Panc1 (cell line): Measurements from ENCODE around the gene TPBGL. TPM values are rescaled to one million over a fixed set of nuclear protein-coding genes. Genes with fewer than 3 reads are reported as not detected.

Experiments
- ATAC-seq: fragments of 200-7000 bp; cut with Tn5 transposase; 2 replicates; pipeline ENCODE4 v1.9.1; 2020; ENCODE audit warnings: mild to moderate bottlenecking, moderate library complexity
- BruUV-seq: library from RNA; stranded (reverse); fragments of 400-500 nt; replicated peaks from 2 replicates; lab custom pipeline; 2021; lab: Mats Ljungman, UMichigan
- CTCF ChIA-PET: fragments of 300-600 bp; sonication (Branson Sonifier 250); formaldehyde crosslinking; loops from one replicate; lab custom pipeline; 2022; ENCODE audit warnings: antibody characterized with exemption; lab: Charles Lee
- POLR2A ChIA-PET: fragments of 300-600 bp; sonication (Branson Sonifier 250); formaldehyde crosslinking; loops from one replicate; lab custom pipeline; 2022; ENCODE audit warnings: antibody characterized with exemption; lab: Charles Lee
- DNase-seq: peaks from one replicate; pipeline ENCODE4 v3.0.0-alpha.2; 2010; ENCODE audit warnings: low read depth, low spot score
- H3K27ac ChIP-seq: 2 replicates; pipeline ENCODE4 v1.5.1; 2011; ENCODE audit warnings: mild to moderate bottlenecking, low read length, inconsistent platforms
- H3K27me3 ChIP-seq: fragments of 200-500 bp; sonication (Bioruptor generic); 2 replicates; pipeline ENCODE4 v1.6.0; 2014; ENCODE audit warnings: low read length, inconsistent platforms; ENCODE audit not compliant: control insufficient read depth, insufficient read depth
- H3K36me3 ChIP-seq: fragments of 200-500 bp; sonication (Bioruptor generic); 2 replicates; pipeline ENCODE4 v1.5.1; 2014; ENCODE audit warnings: inconsistent platforms, mild to moderate bottlenecking, low read length, moderate library complexity; ENCODE audit not compliant: control insufficient read depth, insufficient read depth
- H3K4me1 ChIP-seq: 2 replicates; pipeline ENCODE4 v1.5.1; 2011; ENCODE audit warnings: inconsistent platforms, mild to moderate bottlenecking, low read length, moderate library complexity; ENCODE audit not compliant: control insufficient read depth, insufficient read depth
- H3K4me3 ChIP-seq, 2 experiments: 2 replicates each; pipeline ENCODE4 v1.5.1; 2011 to 2012; ENCODE audit warnings: low read depth in 2 of 2, low read length in 2 of 2, mild to moderate bottlenecking in 2 of 2, inconsistent platforms in 1 of 2, moderate library complexity in 1 of 2
- H3K9me3 ChIP-seq: fragments of 200-500 bp; sonication (Bioruptor generic); 2 replicates; pipeline ENCODE4 v1.5.1; 2014; ENCODE audit warnings: low read depth, mild to moderate bottlenecking, inconsistent platforms, low read length, moderate library complexity; ENCODE audit not compliant: control insufficient read depth, insufficient read depth
- CTCF ChIP-seq: fragments of 450-650 bp; IDR thresholded peaks from 2 replicates; pipeline ENCODE4 v1.5.1; 2017; ENCODE audit warnings: mild to moderate bottlenecking
- POLR2AphosphoS5 ChIP-seq: IDR thresholded peaks from 2 replicates; pipeline ENCODE4 v1.6.1; 2012; ENCODE audit warnings: mild to moderate bottlenecking, low read depth, low read length, moderate library complexity
- REST ChIP-seq, 2 experiments: IDR thresholded peaks; 2 replicates each; pipeline ENCODE4 v1.6.1; 2011 to 2012; ENCODE audit warnings: low read depth in 2 of 2, control low read depth in 1 of 2, low read length in 1 of 2, mild to moderate bottlenecking in 1 of 2, moderate library complexity in 1 of 2; ENCODE audit not compliant: insufficient read depth in 1 of 2
- SIN3A ChIP-seq: IDR thresholded peaks from 2 replicates; pipeline ENCODE4 v1.6.1; 2012; ENCODE audit warnings: low read depth, mild to moderate bottlenecking, low read length, moderate library complexity, borderline replicate concordance; ENCODE audit not compliant: insufficient read depth
- TCF7L2 ChIP-seq: IDR thresholded peaks from 2 replicates; pipeline ENCODE4 v1.6.1; 2011; ENCODE audit warnings: mild to moderate bottlenecking, low read depth, low read length, inconsistent platforms
- in situ Hi-C: cut with HindIII; loops from 2 replicates; pipeline ENCODE4 v1.10.0; 2016; ENCODE audit warnings: low sequenced_read_pairs, low pct_unique_long_range_greater_than_20kb
- intact Hi-C: fragments of 100-400 bp; cut with micrococcal nuclease; formaldehyde crosslinking; loops from one replicate; pipeline ENCODE4 v1.10.0; 2022; ENCODE audit not compliant: unreplicated experiment
- total RNA-seq: library from RNA; stranded (reverse); gene quantifications from one replicate; pipeline ENCODE4 v1.2.1, GENCODE V29; 2021; ENCODE audit not compliant: unreplicated experiment

TPBGL gene
- total RNA-seq, 1 experiment from 2014 or later = 0.54 TPM

DNA sequence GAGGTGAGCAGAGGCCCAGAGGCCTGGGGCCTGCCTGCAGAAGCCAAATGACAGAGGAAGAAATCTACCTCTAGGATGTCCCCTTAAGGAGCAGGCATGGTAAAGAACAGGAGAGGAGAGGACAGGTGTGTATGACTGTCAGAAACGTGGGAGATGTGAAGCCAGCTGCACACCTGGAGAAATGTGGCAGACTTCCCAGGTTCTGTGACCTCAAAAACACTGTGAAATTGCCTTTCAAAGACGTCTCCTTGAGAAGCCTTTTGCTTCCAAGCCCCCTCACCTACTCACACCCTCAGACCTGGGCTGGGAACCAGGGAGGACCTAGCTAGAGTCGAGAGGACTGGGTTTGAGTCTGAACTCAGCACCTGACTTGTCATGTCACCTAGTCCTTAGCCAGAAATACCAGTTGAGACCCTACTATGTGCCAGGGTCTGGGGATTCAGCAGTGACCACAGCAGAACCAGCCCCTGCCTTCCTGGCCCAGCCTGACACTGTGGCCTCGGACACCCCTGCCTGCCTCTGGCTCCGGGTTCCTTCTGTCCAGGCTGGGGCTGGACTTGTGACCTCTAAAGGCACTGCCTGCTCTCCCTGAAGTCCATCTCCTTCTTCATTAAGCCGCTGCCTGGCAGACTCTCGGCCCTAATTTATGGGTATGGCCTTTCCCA lies 5.6 kb downstream of the TPBGL start:
- BruUV-seq = no TSS peak
- intact Hi-C loops (loop anchor here (10.0 kb wide), 1 partner anchor 321 kb away; no protein-coding TSS in a partner anchor), in situ Hi-C loops (loop anchor here (25.0 kb wide), 1 partner anchor 234 kb away; no protein-coding TSS in a partner anchor)
- Histone ChIP-seq H3K4me3 (no peak overlapping the region), H3K4me1 (peaks cover 3% of the 10 kb centered on the region; the same call in 1 of the 2 replicates), H3K9me3 (no peaks in the 10 kb centered on the region), H3K27me3 (no peaks in the 10 kb centered on the region; the same call in 1 of the 2 replicates), H3K27ac (no peak overlapping the region), H3K36me3 (no peaks in the 10 kb centered on the region)
- no peak for TF ChIP-seq SIN3A
- ATAC-seq (no peak), DNase-seq (no peak)
- POLR2A ChIA-PET = no interaction called here
- CTCF ChIA-PET = interaction anchor here (3.3 kb wide), 1 partner anchor 105 kb away, joined by 83 read pairs; no protein-coding TSS in a partner anchor

DNA sequence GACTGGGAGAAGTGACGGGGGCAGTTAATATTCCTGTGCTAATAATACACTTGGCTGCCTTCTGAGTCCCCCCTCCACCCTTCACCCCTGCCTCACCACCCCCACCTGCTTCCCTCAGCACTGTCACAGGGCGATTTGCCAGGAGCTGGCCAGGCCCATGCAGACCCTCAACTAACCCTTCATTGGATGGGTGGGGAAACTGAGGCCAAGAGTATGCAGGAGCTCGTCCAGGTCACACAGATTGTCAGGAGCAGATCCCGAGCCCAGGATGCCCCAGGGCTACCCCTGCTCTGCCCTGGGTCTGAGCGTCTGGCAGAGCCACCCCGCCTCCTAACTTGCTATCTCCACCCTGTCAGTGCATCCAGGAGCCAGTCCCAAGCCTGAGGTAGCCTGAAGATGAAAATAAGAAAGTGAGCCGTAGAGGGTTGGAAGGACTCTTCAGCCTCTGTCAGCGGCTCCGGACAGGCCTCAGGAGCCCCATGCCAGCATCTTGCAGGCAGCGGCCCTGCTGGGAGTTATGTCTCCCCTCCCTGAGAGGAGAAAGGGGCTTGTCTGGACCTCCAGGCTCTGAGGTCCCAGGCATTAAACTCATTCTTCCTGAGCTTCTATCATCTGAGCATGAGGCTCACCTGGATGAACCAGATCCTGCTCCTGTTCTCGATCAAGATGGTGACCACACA lies 6.2 kb downstream of the TPBGL start:
- Histone ChIP-seq H3K27me3 (no peaks in the 10 kb centered on the region; the same call in 1 of the 2 replicates), H3K4me3 (no peak overlapping the region), H3K4me1 (peaks cover 3% of the 10 kb centered on the region; the same call in 1 of the 2 replicates), H3K36me3 (no peaks in the 10 kb centered on the region), H3K27ac (no peak overlapping the region), H3K9me3 (no peaks in the 10 kb centered on the region)
- BruUV-seq = no TSS peak
- ChIA-PET CTCF (interaction anchor here (2.4 to 3.3 kb wide), 2 partner anchors 105 to 224 kb away, joined by 27 to 83 read pairs; no protein-coding TSS in a partner anchor), POLR2A (no interaction called here)
- in situ Hi-C loops = loop anchor here (25.0 kb wide), 1 partner anchor 235 kb away; no protein-coding TSS in a partner anchor
- DNase-seq (no peak), ATAC-seq (no peak)
- TF ChIP-seq TCF7L2 (no peak), CTCF (no peak), REST (IDR thresholded peaks at IDR 0.05; ENCODE audit: insufficient read depth in 1 of 2, low read depth in 2 of 2, low read length in 1 of 2) (no peak), POLR2AphosphoS5 (no peak), SIN3A (no peak)
- intact Hi-C loops = loop anchor here (10.0 kb wide), 1 partner anchor 322 kb away; no protein-coding TSS in a partner anchor
